IgD-negative memory B cell (primary cell): ENCODE measurements around the gene C11orf68. TPM values are rescaled to one million over a fixed set of nuclear protein-coding genes. Genes with fewer than 3 reads are reported as not detected.

Experiments
- H3K27ac Mint-ChIP-seq, 3 donors: one replicate each; pipeline ENCODE4 v1.8.0; 2020 to 2022; ENCODE audit warnings: mild to moderate bottlenecking in 3 of 3, mixed read lengths in 3 of 3, moderate library complexity in 1 of 3
- H3K27me3 Mint-ChIP-seq: one replicate; pipeline ENCODE4 v1.8.0; 2021; ENCODE audit warnings: mixed read lengths
- H3K36me3 Mint-ChIP-seq: one replicate; pipeline ENCODE4 v1.8.0; 2020; ENCODE audit warnings: mild to moderate bottlenecking, mixed read lengths
- H3K4me1 Mint-ChIP-seq, 3 donors: one replicate each; pipeline ENCODE4 v1.8.0; 2020 to 2022; ENCODE audit warnings: mixed read lengths in 3 of 3, mild to moderate bottlenecking in 1 of 3
- H3K4me3 Mint-ChIP-seq, 4 donors: one replicate each; pipeline ENCODE4 v1.8.0; 2020 to 2022; ENCODE audit warnings: mild to moderate bottlenecking in 4 of 4, mixed read lengths in 4 of 4, moderate library complexity in 3 of 4
- H3K9me3 Mint-ChIP-seq, 3 donors: one replicate each; pipeline ENCODE4 v1.8.0; 2020 to 2021; ENCODE audit warnings: mixed read lengths in 3 of 3, mild to moderate bottlenecking in 1 of 3
- polyA plus RNA-seq: library from polyadenylated mRNA; unstranded; fragments of 300-500 nt; fragmentation: Illumina TruSeq; gene quantifications from one replicate; pipeline ENCODE4 v1.2.3, GENCODE V29; 2021

Gene C11orf68
- polyA plus RNA-seq, 1 donor from 2014 or later: 61.6 TPM

GRCh38 chr11:65869643-65870306 lies 49.1 kb downstream of the C11orf68 start:
- Mint-ChIP-seq H3K9me3 (no peaks in the 10 kb centered on the region), H3K4me1 (peaks cover 5 to 13% (median 12%) of the 10 kb centered on the region in 3 donors), H3K4me3 (peak overlapping the region in 1 of 4 donors; percentile 60), H3K27me3 (peaks cover 5% of the 10 kb centered on the region), H3K27ac (peak overlapping the region in 1 of 3 donors; percentile 18), H3K36me3 (peaks cover 2% of the 10 kb centered on the region)

GRCh38 chr11:65868907-65869306 lies 50.0 kb downstream of the C11orf68 start:
- Mint-ChIP-seq H3K27ac (peak overlapping the region in 1 of 3 donors; percentile 45), H3K36me3 (peaks cover 2% of the 10 kb centered on the region), H3K27me3 (peaks cover 5% of the 10 kb centered on the region), H3K9me3 (no peaks in the 10 kb centered on the region), H3K4me3 (peak overlapping the region in 2 of 4 donors; percentile 33 to 60), H3K4me1 (peaks cover 5 to 13% (median 12%) of the 10 kb centered on the region in 3 donors)

GRCh38 chr11:65868076-65868667 lies 50.7 kb downstream of the C11orf68 start:
- H3K4me3 Mint-ChIP-seq: peak overlapping the region in 1 of 4 donors; percentile 79
- H3K27ac Mint-ChIP-seq: peak overlapping the region in 1 of 3 donors; percentile 45
- H3K36me3 Mint-ChIP-seq: peaks cover 2% of the 10 kb centered on the region
- no peaks in the 10 kb centered on the region for H3K9me3 Mint-ChIP-seq
- peaks cover 3 to 12% (median 8%) of the 10 kb centered on the region in 3 donors for H3K4me1 Mint-ChIP-seq
- peaks cover 3% of the 10 kb centered on the region for H3K27me3 Mint-ChIP-seq

GRCh38 chr11:65867284-65868071 lies 51.4 kb downstream of the C11orf68 start:
- Mint-ChIP-seq H3K4me1 (peaks cover 0 to 11% (median 5%) of the 10 kb centered on the region in 3 donors), H3K4me3 (peak overlapping the region in 2 of 4 donors; percentile 27 to 79), H3K9me3 (no peaks in the 10 kb centered on the region), H3K27ac (peak overlapping the region in 1 of 3 donors; percentile 45), H3K36me3 (peaks cover 2% of the 10 kb centered on the region), H3K27me3 (no peaks in the 10 kb centered on the region)

Other genes starting within 250 kb of the C11orf68 start
- gene KAT5, start 206.8 kb downstream of the C11orf68 start, polyA plus RNA-seq: 62.6 TPM
- 120 TPM for gene RNASEH2C, start 198.3 kb downstream of the C11orf68 start, polyA plus RNA-seq
- 17.2 TPM for gene AP5B1, start 138.1 kb downstream of the C11orf68 start, polyA plus RNA-seq
- gene OVOL1, start 132.0 kb downstream of the C11orf68 start, polyA plus RNA-seq: not detected
- gene SNX32, start 85.1 kb downstream of the C11orf68 start, polyA plus RNA-seq: 0.78 TPM
- 2,244 TPM for gene CFL1, start 60.9 kb downstream of the C11orf68 start, polyA plus RNA-seq
- 38.7 TPM for gene MUS81, start 58.6 kb downstream of the C11orf68 start, polyA plus RNA-seq
- 0.29 TPM for gene EFEMP2, start 46.3 kb downstream of the C11orf68 start, polyA plus RNA-seq
- gene CTSW, start 39.2 kb downstream of the C11orf68 start, polyA plus RNA-seq: 29.2 TPM
- gene FIBP, start 30.6 kb downstream of the C11orf68 start, polyA plus RNA-seq: 97.0 TPM
- gene CCDC85B, start 28.4 kb downstream of the C11orf68 start, polyA plus RNA-seq: 83.9 TPM
- 0.79 TPM for gene FOSL1, start 18.7 kb downstream of the C11orf68 start, polyA plus RNA-seq
- gene DRAP1, start 364 bp upstream of the C11orf68 start, polyA plus RNA-seq: 90.7 TPM
- gene TSGA10IP, start 26.4 kb upstream of the C11orf68 start, polyA plus RNA-seq: not detected
- 53.1 TPM for gene SART1, start 42.7 kb upstream of the C11orf68 start, polyA plus RNA-seq
- 35.8 TPM for gene EIF1AD, start 83.1 kb upstream of the C11orf68 start, polyA plus RNA-seq
- gene BANF1, start 83.4 kb upstream of the C11orf68 start, polyA plus RNA-seq: 284 TPM
- gene CST6, start 92.9 kb upstream of the C11orf68 start, polyA plus RNA-seq: not detected
- not detected for gene CATSPER1, start 107.4 kb upstream of the C11orf68 start, polyA plus RNA-seq
- not detected for gene GAL3ST3, start 130.1 kb upstream of the C11orf68 start, polyA plus RNA-seq
- gene SF3B2, start 133.3 kb upstream of the C11orf68 start, polyA plus RNA-seq: 91.8 TPM
- gene PACS1, start 151.2 kb upstream of the C11orf68 start, polyA plus RNA-seq: 72.9 TPM